ENCODE measurements around the gene PAX3.

DNA sequence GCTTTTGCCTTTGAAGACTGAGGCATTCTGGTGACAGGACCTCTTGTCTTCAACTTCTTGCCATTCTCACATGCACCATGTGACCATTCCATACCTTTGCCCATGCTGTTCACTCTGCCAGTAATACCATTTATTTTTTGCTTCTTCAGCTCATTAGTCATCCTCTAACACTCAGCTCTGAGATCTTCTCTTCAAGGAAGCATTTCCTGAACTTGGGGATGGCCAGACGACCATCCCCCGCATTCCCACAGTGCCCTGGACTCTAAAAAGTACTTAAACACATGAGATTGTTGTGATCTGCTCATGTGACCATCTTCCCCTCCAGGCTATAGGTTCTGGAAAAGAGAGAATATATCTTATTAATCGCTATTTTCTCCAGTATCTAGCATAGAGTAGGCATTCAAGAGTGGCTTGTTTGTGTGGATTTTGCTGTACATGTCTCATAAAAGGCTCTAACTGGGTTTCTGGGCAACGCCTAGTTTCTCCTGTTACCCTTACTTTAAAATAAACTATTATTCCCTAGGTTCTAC lies 33.9 kb downstream of the PAX3 start:
- TF ChIP-seq, protein P1, sequence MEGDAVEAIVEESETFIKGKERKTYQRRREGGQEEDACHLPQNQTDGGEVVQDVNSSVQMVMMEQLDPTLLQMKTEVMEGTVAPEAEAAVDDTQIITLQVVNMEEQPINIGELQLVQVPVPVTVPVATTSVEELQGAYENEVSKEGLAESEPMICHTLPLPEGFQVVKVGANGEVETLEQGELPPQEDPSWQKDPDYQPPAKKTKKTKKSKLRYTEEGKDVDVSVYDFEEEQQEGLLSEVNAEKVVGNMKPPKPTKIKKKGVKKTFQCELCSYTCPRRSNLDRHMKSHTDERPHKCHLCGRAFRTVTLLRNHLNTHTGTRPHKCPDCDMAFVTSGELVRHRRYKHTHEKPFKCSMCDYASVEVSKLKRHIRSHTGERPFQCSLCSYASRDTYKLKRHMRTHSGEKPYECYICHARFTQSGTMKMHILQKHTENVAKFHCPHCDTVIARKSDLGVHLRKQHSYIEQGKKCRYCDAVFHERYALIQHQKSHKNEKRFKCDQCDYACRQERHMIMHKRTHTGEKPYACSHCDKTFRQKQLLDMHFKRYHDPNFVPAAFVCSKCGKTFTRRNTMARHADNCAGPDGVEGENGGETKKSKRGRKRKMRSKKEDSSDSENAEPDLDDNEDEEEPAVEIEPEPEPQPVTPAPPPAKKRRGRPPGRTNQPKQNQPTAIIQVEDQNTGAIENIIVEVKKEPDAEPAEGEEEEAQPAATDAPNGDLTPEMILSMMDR (IDR thresholded peaks at IDR 0.05): no peak
- TF ChIP-seq POLR2A (IDR thresholded peaks at IDR 0.05) (no peak), POLR2AphosphoS5 (IDR thresholded peaks at IDR 0.05) (no peak)

Measured in breast epithelium (tissue), 3 donors.